Germinal center (tissue), 1 donor: ENCODE measurements around the gene SNORC.

Source experiments
- DNase-seq: peaks from one replicate; pipeline ENCODE4 v3.0.0; 2012; ENCODE audit warnings: mixed read lengths, low spot score

SNORC gene

DNA sequence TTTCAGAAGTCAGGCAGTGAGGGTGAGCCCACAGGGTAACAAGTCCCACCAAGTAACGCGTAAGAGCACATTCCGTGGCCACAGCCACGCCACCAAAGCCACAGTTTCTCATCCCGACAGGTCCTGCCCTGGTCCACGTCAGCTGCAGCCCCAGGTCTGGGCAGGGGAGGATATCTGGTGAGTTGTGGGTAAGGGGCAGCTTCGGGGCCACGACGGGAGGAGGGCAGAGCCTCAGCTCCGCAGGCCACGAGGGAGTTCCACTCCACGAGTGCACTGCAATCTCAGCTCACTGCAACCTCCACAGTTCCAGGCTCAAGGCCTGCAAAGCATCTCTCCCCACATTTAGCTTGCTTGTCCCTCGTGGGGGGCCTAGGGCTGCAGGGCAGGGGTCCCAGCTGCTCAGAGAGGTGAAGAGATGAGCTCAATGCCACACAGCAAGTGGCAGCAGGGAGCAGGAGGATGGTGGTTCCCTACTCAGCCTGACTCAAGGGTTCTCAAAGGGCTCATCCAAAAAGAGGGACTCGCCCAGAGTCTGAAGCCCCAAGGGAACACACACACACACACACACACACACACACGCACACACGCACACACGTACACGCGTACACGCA, 12.5 kb downstream of the SNORC start:
- no peak for DNase-seq

DNA sequence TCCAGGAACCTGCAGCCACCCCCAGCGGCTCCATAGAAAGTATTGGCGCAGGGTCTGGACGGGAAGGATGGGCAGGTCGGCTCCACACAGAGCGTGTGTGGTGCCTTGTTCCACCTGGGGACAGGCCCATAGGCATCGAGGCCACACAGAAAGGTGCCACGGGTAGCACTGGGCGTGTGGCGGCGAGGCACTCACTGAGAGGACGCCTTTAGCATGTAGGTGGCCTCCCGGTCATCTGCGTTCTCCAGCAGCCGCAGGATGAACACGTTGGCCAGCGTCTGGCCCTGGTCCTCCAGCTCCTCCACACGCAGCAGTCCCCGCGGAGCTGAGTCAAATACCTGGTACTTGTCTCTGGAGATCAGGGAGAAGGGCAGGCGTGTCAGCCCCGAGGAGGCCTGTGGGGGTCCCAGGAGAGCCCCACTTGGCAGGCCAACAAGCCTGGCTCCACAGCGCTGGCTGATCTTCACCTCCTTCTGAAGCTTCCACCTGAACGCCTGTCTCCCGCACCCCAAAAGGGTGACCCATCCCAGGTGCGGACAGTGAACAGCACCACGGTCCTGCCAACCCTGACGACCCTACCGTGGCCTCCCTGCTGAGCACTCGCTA, 13.2 kb downstream of the SNORC start:
- no peak for DNase-seq

DNA sequence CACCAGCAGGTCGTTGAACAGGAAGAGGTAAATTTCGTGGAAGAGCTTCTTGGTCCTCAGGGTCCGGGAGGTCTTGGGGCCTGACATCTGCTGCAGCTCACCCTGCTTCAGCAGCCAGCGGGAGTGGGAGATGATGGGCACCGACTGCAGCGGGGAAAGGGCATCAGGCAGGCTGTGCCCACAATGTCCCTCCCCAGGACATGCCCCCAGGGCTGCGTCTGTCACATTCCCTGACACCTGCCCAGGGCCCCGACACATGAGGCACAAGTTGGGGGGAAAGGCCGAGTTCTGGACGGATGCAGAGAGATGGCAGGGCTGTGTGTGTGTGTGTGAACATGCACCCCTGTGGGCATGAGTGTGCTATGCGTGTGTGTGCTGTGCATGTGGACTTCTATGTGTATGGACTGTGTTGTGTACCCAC, 13.9 kb downstream of the SNORC start:
- no peak for DNase-seq

DNA sequence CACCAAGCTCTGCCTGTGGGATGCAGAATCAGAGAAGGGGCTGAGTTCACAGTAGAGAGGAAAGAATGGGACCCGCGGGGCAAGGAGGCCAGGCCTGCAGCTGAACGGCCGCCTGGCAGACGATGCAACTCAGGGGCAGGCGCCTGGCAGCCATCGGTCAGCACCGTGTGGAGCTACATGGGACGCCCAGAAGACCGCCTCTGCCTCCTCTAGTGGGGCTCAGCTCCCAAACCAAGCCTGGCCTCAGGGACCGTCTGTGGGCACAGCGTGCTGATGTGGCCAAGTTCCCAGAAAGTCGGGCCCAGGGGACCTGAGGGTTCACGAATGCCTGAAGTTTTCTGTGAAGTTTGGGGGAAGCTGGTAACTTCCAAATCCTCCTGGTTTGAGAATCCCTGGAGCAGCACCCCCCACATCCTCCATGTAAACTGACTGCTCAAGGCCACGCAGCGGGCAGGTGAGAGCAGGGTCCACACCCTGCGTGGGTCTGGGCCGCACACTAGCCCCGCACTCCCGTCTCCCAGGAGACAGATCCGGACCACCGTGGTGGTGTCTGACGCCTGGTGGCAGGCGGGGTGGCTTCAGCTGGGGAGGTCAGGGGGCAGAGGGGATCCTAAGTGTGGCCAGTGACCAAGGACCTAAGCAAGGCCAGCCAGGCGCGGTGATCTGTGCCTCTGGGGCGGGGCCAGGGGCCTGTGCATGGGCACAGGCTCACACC, 14.6 kb downstream of the SNORC start:
- DNase-seq, result no peak

DNA sequence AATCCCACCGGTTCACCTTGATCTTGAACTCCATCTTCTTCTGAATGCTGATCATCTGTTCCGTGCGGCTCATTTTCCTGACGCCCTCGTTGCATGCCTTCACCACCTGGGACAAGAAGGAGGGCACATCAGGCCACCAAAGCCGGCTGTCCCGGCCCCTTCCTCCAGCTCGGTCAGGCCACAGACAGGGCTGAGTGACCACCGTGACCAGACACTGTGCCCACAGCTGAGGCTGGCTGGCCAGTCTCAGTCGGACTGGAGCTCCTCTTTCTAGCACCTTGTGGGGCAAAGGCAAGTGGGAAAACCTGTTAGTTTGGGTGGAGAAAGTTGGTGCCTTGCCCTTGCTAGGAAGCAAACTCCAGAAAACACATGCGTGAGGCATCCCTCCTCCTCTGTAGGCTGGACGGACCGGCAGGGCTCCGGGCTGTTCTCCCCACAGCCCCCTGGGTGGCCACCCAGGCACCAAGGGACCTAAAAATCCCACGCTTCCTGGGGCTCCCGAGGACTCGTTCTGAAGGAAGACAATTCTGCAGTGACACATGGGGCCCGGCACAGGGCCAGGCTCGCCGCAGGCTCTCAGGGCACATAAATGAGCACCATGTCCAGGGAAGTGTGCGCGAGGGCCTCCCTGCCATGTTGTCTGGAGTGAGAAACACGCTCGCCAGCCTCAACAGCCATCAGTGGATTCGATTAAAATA, 15.3 kb downstream of the SNORC start:
- DNase-seq, result no peak

DNA sequence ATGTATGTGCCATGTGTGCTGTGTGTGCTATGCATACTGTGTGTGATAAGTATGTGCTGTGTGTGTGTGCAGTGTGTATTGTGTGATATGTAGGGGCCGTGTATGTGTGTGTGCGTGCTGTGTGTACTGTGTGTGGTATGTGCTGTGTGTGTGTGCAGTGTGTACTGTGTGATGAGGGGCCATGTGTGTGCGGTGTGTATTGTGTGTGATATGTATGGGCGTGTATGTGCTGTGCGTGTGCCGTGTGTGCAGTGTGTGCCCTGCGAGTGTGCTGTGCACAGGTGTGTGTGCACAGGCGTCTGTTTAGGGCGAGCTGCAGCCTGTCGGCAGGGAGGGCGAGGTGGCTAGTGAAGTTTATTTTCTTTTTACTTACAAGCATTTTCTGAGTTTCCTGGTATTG, 16.1 kb downstream of the SNORC start:
- no peak for DNase-seq

DNA sequence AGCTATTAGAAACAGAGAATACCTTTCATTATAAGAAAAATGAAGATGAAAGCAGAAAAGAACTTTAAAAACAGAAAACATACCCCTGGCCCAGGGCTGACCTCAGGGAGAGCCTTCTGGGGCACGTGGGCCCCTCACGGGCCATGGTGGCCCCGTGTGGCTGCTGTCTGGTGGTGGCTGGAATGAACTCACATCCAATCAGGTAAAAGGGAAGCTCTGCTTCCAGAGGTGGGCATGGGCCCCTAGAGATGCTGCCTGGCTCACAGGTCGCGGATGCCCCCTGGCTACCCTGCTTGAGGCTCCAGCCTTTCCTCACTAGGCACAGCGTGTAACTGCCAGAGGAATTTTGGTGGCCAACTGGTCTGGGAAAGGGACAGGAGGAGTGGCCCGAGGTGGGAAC, 16.6 kb downstream of the SNORC start:
- DNase-seq, result no peak

DNA sequence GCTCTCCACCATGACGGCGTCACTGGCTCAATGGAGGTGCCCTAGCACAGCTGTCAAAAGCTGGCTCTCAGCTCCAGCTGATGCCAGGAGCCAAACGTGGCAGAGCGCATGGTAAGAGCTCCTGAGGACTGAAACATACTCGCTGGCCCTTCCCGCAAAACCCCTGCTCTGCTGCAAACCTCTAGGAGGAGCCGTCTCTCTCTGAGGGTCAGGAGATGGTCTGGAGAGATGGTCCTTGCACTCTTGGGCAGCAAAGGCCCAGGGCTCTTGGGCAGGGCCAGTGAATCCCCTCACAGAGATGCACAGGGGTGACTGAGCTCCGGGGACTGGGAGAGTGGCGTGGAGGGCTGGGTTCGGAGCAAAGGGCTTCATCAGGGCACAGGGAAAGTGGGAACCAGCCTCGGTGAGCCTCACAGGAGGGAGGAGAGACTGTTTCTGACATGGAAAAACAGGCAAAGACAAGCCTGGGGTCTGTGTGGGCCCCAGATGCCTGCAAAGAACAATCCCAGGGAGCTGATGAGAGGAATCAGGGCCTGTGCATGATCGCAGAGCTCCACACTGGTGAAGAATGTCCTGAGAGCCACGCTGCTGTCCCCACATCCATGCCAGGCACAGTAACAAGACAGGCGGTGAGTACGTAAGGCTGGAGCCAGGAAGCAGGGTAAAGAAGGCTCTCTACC, 17.2 kb downstream of the SNORC start:
- no peak for DNase-seq

DNA sequence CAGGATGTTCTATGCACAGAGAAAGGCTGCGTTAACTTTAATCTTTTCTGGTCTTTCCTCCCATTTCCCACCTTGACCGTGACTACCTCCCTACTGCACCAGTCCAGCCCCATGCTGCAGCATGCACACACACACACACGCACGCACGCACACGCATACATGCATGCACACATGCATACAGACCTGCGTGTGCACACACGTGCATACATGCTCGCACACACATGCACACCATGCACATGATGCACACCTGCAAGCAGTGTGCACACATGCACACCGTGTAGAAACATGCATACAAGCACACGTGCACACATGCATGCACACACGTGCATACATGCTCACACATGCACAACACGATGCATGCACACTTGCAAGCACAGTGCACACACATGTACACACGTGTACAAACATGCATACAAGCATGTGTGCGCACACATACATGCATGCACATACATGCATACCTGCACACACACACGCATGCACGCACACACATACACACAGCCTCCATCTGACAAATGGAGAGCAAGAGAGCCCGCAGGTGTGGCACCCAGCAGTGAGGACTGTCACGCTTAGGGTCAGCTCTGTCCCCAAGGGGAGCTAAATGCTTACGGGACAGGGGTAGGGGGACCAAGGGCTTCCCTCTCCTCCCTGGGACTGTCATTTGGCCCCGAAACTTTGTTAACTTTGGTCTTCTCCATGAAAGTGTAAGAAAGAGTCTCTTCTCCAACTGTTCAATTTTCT, 18.2 kb downstream of the SNORC start:
- DNase-seq, result no peak

DNA sequence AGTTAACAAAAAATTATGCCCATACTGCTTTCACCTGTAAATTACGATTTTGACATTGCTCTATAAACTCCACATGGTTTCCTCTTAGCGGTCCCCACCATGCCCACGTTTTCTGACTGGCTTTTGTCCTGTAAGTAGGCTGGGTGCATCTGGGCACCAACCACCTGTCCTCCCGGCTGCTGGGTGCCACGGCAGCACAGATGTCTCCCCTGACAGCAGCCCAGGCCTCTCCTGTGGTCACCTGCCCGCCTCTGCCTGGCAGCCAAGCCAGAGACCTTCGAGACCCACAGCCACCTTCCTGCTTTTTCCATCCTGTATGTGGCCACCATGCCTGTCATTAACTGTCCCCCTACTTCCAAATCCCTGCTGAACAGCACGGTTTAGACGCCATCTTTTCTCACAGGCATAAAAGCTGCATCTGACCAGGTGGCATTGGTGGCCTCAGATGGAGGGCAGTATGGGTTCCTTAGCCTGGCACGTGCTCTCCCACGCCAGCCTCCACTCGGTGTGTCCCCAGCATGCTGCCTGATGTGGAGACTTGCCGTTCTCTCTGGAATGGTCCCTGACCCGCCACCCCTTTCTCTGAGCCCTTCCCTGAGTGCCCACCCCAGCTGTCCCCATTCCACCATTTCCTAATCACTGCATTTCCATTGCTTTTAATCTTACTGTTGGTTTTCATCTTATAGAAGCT, 18.9 kb downstream of the SNORC start:
- DNase-seq, result no peak

DNA sequence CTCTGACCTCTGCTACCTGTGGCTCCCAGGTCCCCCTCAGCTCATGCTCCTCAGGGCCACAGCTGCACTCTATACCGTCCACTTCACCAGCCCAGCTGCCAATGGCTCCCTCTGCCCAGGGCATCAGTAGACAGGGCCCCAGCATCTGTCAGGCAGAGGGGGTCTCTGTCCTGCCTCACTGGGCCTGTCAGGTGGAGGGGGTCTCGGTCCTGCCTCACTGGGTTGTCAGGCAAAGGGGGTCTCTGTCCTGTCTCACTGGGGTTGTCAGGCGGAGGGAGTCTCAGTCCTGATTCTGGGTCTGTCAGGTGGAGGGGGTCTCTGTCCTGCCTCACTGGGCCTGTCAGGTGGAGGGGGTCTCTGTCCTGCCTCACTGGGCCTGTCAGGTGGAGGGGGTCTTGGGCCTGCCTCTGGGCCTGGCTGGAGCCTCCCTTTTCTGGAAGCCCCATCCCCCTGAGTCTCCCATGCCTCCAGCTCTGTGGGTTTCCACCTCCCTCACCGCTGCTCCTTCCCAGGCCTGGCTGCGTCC, 19.9 kb downstream of the SNORC start:
- no peak for DNase-seq

DNA sequence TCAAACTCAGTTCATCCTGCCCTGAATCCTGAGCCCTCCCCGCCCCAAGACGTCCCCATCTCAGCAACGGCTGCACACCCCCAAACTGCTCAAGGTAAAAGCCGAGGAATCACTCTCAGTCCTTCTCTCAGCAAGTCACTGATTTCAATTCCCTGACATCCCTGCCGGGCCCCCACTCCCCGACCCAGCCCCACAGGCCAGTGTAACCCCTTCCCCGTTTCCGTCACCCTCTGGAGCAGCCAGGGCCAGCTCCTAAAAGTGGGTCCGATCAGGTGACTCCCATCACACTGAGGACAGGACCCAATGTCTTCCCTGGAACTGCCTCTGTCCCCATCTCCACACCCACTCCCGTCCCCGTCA, 20.5 kb downstream of the SNORC start:
- no peak for DNase-seq

DNA sequence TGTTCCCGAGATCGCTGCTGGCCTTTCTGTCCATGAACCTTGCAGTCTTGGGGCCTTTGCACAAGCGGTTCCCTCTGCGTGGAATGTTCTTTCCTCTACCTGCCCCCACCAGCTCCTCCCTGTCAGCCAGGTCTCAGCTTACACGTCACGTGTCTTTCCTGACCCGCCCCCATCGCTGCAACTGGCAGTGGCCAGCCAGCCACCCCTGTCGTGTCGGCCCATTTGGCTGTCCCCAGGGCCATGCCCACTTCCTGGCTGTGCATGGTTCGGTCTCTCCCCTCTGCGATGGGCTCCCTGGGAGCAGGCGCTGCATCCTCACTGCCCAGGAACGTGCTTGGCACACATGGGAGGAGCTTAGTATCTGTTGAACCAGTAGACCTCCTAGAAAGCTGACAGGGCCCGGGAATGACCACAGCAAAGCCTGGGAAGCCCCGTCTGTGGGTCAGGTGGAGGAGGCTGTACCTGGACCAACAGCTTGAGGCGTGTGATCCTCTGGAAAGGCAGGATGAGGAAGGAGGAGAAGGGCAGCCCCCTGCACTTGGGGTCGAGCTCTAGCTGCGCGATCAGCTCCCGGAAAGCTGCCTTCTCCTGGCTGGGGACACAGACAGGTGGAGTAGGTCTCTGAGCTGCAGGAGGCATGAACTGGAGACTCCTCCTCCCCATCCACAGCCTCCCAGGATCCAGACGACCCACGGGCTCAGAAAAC, 21.0 kb downstream of the SNORC start:
- DNase-seq, result no peak

DNA sequence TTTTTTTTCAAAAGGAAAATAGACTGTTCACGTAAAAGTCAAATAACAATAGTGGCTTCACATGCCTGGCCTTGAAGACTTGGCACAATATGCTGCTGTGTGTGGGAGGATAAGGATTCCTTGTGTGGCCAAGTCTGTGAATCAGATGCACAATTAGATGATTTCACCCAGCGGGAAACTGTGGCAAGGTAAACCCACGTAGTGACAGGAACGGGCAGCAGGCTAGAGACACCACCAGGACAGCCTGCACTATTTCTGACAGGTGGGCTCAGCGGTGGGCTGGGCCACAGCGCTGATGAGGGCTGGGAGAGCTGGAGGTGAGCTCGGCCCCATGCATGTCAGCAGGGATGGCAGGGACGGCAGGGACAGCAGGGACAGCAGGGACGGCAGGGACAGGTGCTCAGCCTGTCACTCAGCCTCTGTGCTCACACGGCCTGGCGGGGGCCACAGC, 21.6 kb downstream of the SNORC start:
- no peak for DNase-seq

DNA sequence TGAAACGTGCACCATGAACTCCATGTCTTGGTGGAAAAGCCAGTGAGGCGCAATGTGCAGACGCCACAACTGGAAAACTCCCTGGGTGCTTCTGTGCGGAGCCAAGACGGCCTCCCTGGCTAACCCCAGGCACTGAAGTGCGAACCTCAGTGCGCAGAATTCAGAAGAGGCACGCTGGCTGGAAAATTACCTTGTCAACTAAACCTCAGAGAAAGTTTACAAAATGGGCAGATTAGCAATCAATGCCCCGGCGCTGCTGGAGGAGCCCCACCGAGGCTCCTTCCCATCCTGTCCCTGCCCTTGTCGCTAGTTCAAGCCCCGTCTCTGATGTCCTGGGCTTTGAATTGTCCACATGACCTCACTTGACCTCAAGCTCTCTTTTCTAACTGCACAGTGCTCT, 22.2 kb downstream of the SNORC start:
- no peak for DNase-seq

DNA sequence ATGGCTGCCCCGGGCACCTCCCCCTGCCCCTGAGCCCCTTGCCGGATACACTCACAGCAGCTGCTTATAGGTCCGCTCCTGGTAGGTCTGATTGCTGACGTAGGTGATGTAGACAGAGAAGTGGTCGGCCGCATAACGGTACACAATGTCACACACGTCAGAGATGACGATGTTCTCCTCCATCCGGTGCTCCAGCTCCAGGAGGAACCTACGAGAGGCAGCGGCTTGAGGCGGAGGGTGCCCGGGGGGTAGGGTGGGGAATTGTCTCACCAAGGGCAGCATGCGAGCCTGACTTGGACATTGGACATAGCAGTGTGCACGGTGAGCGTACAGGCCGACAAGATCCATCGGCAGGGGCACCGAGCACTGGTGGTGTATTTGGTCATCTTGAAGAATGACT, 22.8 kb downstream of the SNORC start:
- DNase-seq, result no peak

DNA sequence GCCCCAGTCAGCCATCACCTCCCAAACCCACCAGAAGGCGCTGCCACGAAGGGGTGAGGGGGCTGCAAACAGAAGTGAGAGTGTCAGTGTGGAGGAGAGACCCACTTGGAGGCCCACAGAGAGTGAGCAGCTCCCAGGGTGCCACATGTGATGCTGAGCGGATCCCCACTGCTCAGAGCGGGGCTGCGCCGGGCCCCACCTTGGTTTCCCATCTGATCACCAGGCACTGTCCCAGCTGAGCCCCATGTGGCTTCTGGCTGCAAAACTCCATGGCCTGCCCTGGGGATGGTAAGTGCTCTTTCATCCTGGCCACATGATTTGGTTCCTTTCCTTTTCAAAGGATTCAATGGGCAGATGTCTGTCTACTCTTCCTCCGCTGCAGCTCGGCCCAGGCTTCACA, 23.8 kb downstream of the SNORC start:
- no peak for DNase-seq

DNA sequence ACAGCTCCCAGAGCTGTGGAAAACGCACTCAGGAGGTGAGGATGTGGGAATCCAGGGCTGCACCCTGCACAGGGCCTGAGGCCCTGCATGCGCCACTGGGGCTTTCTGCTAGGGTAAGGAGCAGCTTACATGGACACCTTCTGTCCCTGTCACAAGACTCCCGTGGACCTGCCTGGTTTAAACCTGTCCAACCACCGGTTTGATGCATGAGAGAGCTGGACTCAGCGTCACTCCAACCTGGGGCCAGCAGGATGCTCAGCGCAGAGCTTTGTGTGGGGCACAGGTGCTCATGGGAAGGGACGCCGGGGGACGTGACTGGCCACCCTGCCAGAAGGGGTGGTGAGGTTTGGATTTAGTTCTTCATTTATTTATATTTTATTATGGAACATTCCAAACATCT, 24.2 kb downstream of the SNORC start:
- DNase-seq, result no peak

DNA sequence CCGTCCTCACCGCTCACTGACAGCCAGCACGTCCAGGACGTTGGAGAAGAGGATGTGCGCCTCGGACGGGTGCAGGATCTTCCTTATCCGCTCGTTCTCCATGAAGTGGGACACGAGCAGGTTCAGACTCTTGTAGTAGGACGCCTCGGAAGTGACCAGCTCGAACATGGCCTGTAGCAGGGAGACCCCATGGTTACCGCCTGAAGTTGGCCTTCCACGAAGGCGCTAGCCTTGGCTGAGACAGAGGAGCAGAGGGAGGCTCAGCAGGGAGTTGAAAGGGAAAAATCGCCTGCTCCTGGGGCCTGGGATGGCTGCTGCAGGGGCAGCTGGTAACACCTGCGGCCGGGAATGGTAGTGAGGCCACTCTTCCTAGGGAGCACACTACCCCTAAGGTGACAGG, 24.7 kb downstream of the SNORC start:
- DNase-seq, result no peak

DNA sequence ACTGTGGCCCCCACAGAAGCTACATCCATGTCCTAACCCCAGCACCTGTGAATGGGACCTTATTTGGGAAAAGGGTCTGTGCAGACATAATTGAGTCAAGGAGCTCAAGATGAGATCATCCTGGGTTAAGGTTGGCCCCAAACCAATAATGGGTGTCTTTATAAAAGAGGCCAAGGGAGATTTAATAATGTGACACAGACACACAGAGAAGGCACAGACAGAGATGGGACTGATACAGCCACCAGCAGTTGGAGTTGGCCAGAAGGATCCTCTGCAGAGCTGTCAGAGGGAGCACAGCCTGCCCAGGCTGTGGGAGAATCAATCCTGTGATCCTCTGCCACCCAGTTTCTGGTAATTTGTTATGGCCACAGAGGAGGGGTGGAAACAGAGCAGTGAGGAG, 26.0 kb downstream of the SNORC start:
- no peak for DNase-seq
